Measurements from ENCODE around the gene PAPPA2. TPM values are rescaled to one million over a fixed set of nuclear protein-coding genes. Genes with fewer than 3 reads are reported as not detected.

PAPPA2 gene
- total and polyA plus RNA-seq, 2 of the 4 experiments (the other 2 are of a cell fraction) = 0.10 to 0.18 TPM

GRCh38 chr1:176456795-176457194 lies 6.2 kb upstream of the PAPPA2 start:
- no peaks in the 10 kb centered on the region for H3K79me1 ChIP-seq (ENCODE audit: low read depth in 1 of 2, low read length in 2 of 2)
- no peak overlapping the region for H4K91ac ChIP-seq (ENCODE audit: insufficient read depth, low read depth, low read length)
- H2BK120ac ChIP-seq (ENCODE audit: low read depth, low read length) = no peak overlapping the region
- no peak overlapping the region for H2BK5ac ChIP-seq (ENCODE audit: low read depth, low read length, poor library complexity, severe bottlenecking)
- no peak overlapping the region for H2AFZ ChIP-seq (replicated peaks; ENCODE audit: low read length, poor library complexity)
- H3K9ac ChIP-seq (ENCODE audit: low read depth, low read length) = no peak overlapping the region
- in situ Hi-C loops (cut with MboI; ENCODE audit: low sequenced_read_pairs) = no loop called here
- no peaks in the 10 kb centered on the region for H3K9me1 ChIP-seq (ENCODE audit: insufficient read depth, low read length)
- no peak overlapping the region for H2AK9ac ChIP-seq (replicated peaks; ENCODE audit: low read depth, low read length, poor library complexity)
- WGBS, 2 experiments (ENCODE audit: extremely low coverage in 2 of 2, insufficient read length in 1 of 2) = 80% methylated on average over 3 of the region's 8 CpGs; no CpG with 5 or more reads in 1 of the 2 experiments
- H3K14ac ChIP-seq (replicated peaks; ENCODE audit: low read depth, low read length) = no peak overlapping the region
- no peak overlapping the region for H3K23ac ChIP-seq (ENCODE audit: low read depth, low read length)
- H3K27ac ChIP-seq (ENCODE audit: insufficient read depth, low read length) = no peak overlapping the region
- H3K9me3 ChIP-seq (ENCODE audit: control insufficient read depth, insufficient read depth, low read length) = peaks cover 6% of the 10 kb centered on the region
- no peak overlapping the region for H2AK5ac ChIP-seq (ENCODE audit: low read depth, low read length)
- no peak overlapping the region for H3K4me3 ChIP-seq (ENCODE audit: insufficient read depth, low read depth, low read length)
- H4K8ac ChIP-seq (ENCODE audit: low read depth in 2 of 2, low read length in 2 of 2) = no peak overlapping the region
- H4K5ac ChIP-seq (ENCODE audit: low read depth, low read length) = no peak overlapping the region
- H3K4me2 ChIP-seq (ENCODE audit: low read depth, low read length) = no peak overlapping the region
- H2BK15ac ChIP-seq (ENCODE audit: low read depth, low read length) = no peak overlapping the region
- no peak for DNase-seq
- no peak overlapping the region for H3K56ac ChIP-seq (ENCODE audit: extremely low read depth, insufficient read depth, low read length)
- no peaks in the 10 kb centered on the region for H4K20me1 ChIP-seq (ENCODE audit: insufficient read depth, low read length)
- ATAC-seq (ENCODE audit: low read depth) = no peak
- BruUV-seq (replicated peaks) = no TSS peak
- TF ChIP-seq RFX5 (IDR thresholded peaks at IDR 0.05; ENCODE audit: low read depth, low read length) = no peak
- no peak for TF ChIP-seq USF2 (IDR thresholded peaks at IDR 0.05; ENCODE audit: low read depth, low read length)
- no peak for TF ChIP-seq CEBPB (IDR thresholded peaks at IDR 0.05; ENCODE audit: low read depth, low read length)
- no peak for TF ChIP-seq FOS (IDR thresholded peaks at IDR 0.05; ENCODE audit: low read depth, low read length)
- no peak for TF ChIP-seq ELK1 (IDR thresholded peaks at IDR 0.05; ENCODE audit: borderline replicate concordance, low read depth, low read length)
- TF ChIP-seq MAFK (IDR thresholded peaks at IDR 0.05; ENCODE audit: low read depth, low read length) = no peak
- no peak for TF ChIP-seq SMC3 (IDR thresholded peaks at IDR 0.05; ENCODE audit: low read depth, low read length)
- no peak for TF ChIP-seq MAZ (IDR thresholded peaks at IDR 0.05; ENCODE audit: borderline replicate concordance, low read depth, low read length)
- TF ChIP-seq RCOR1 (IDR thresholded peaks at IDR 0.05; ENCODE audit: insufficient replicate concordance, low read length) = no peak
- no peak for TF ChIP-seq CTCF (conservative IDR thresholded peaks at IDR 0.05; ENCODE audit: low read depth, low read length)
- no peak for TF ChIP-seq CHD1 (IDR thresholded peaks at IDR 0.05; ENCODE audit: low read depth, low read length)
- TF ChIP-seq MXI1 (IDR thresholded peaks at IDR 0.05; ENCODE audit: borderline replicate concordance, low read depth, low read length) = no peak
- no peak for TF ChIP-seq NFE2L2 (IDR thresholded peaks at IDR 0.05; ENCODE audit: low read depth, low read length)
- POLR2A ChIA-PET (ENCODE audit: unreplicated experiment) = no interaction called here
- H3K18ac ChIP-seq (ENCODE audit: low read depth, low read length) = no peak overlapping the region
- intact Hi-C loops (cut with micrococcal nuclease) = no loop called here
- no peak overlapping the region for H2BK20ac ChIP-seq (ENCODE audit: low read depth, low read length)
- dilution Hi-C loops (cut with HindIII; ENCODE audit: low sequenced_read_pairs, unreplicated experiment) = no loop called here
- no peaks in the 10 kb centered on the region for H3K27me3 ChIP-seq (ENCODE audit: control insufficient read depth, insufficient read depth, low read length)
- CTCF ChIA-PET = no interaction called here
- no peak overlapping the region for H3K4ac ChIP-seq (ENCODE audit: low read depth, low read length)
- no peaks in the 10 kb centered on the region for H3K36me3 ChIP-seq (ENCODE audit: control insufficient read depth, insufficient read depth, low read length)
- no peaks in the 10 kb centered on the region for H3K4me1 ChIP-seq (ENCODE audit: control insufficient read depth, insufficient read depth, low read length)
